T-cell (primary cell): ENCODE measurements around the gene SCLT1. TPM values are rescaled to one million over a fixed set of nuclear protein-coding genes. Genes with fewer than 3 reads are reported as not detected.

Experiments
- ATAC-seq, 4 experiments: fragments of 200-7000 bp in 3 of 4; fragments of 150-1000 bp in 1 of 4; cut with Tn5 transposase; replicated peaks in 1 of 4; 1 replicate in 3 of 4; 2 replicates in 1 of 4; pipeline ENCODE4 v1.10.0; 2021; ENCODE audit warnings: moderate library complexity in 3 of 4, mild to moderate bottlenecking in 2 of 4, moderate number of reproducible peaks in 1 of 4
- CTCF ChIA-PET, 2 donors: fragments of 300-600 bp; sonication (Branson Sonifier 250); formaldehyde crosslinking; loops; one replicate each; lab custom pipeline; 2022; ENCODE audit warnings: antibody characterized with exemption in 2 of 2; lab: Charles Lee
- POLR2A ChIA-PET, 2 donors: fragments of 300-600 bp; sonication (Branson Sonifier 250); formaldehyde crosslinking; loops; one replicate each; lab custom pipeline; 2022; ENCODE audit warnings: antibody characterized with exemption in 2 of 2; lab: Charles Lee
- DNase-seq, 35 experiments: peaks; one replicate each; pipeline versions ENCODE4 v3.0.0 to v3.0.0-alpha.2; 2013 to 2023
- H3K27ac ChIP-seq: one replicate; pipeline ENCODE4 v1.5.1; 2013; ENCODE audit warnings: low read length
- H3K27me3 ChIP-seq, 2 experiments: replicated peaks in 1 of 2; 1 replicate in 1 of 2; 2 replicates in 1 of 2; pipeline versions ENCODE4 v1.6.1 to v1.7.0; 2013; ENCODE audit warnings: low read length in 1 of 2, mixed read lengths in 1 of 2; ENCODE audit not compliant: control insufficient read depth in 2 of 2, insufficient read depth in 2 of 2; ENCODE audit errors: extremely low read depth in 1 of 2
- H3K36me3 ChIP-seq, 2 donors: 1 replicate in 1 of 2; 2 replicates in 1 of 2; pipeline versions ENCODE4 v1.6.1 to v1.7.0; 2013; ENCODE audit warnings: low read length in 1 of 2; ENCODE audit not compliant: control insufficient read depth in 2 of 2, insufficient read depth in 1 of 2; ENCODE audit errors: extremely low read depth in 1 of 2
- H3K4me1 ChIP-seq, 2 experiments: 1 replicate in 1 of 2; 2 replicates in 1 of 2; pipeline versions ENCODE4 v1.6.1 to v1.7.0; 2013; ENCODE audit warnings: low read length in 2 of 2, mixed read lengths in 1 of 2; ENCODE audit not compliant: insufficient read depth in 2 of 2, control insufficient read depth in 1 of 2; ENCODE audit errors: extremely low read depth in 1 of 2
- H3K4me3 ChIP-seq, 2 donors: 1 replicate in 1 of 2; 2 replicates in 1 of 2; pipeline versions ENCODE4 v1.5.1 to v1.7.0; 2013; ENCODE audit warnings: mild to moderate bottlenecking in 2 of 2, low read length in 1 of 2, moderate library complexity in 1 of 2; ENCODE audit not compliant: control insufficient read depth in 1 of 2; ENCODE audit errors: extremely low read depth in 1 of 2
- H3K9me3 ChIP-seq: 2 replicates; pipeline ENCODE4 v1.7.0; 2013
- H3K27ac Mint-ChIP-seq, 2 donors: one replicate each; pipeline ENCODE4 v1.8.0; 2020 to 2021; ENCODE audit warnings: mild to moderate bottlenecking in 2 of 2, mixed read lengths in 2 of 2
- H3K27me3 Mint-ChIP-seq, 2 donors: one replicate each; pipeline ENCODE4 v1.8.0; 2021 to 2022; ENCODE audit warnings: mixed read lengths in 2 of 2
- H3K36me3 Mint-ChIP-seq: one replicate; pipeline ENCODE4 v1.8.0; 2021; ENCODE audit warnings: mixed read lengths
- H3K4me1 Mint-ChIP-seq, 3 donors: one replicate each; pipeline ENCODE4 v1.8.0; 2020 to 2022; ENCODE audit warnings: mixed read lengths in 3 of 3, mild to moderate bottlenecking in 1 of 3
- H3K4me3 Mint-ChIP-seq, 3 donors: one replicate each; pipeline ENCODE4 v1.8.0; 2020 to 2022; ENCODE audit warnings: mild to moderate bottlenecking in 3 of 3, mixed read lengths in 3 of 3, moderate library complexity in 3 of 3
- H3K9me3 Mint-ChIP-seq, 3 donors: one replicate each; pipeline ENCODE4 v1.8.0; 2020 to 2022; ENCODE audit warnings: mixed read lengths in 3 of 3
- WGBS: methylation state at CpG from one replicate; pipeline ENCODE4 v1.1.5; 2013; ENCODE audit warnings: missing lambda C conversion rate; ENCODE audit not compliant: insufficient coverage; 5-methylcytosine and 5-hydroxymethylcytosine counted together
- total RNA-seq, 35 experiments: library from RNA in 6 of 35; stranded (reverse) in 6 of 35; fragments of 120-200 nt in 1 of 35; gene quantifications; one replicate each; pipeline versions ENCODE4 v1.2.1 to v1.2.4 and lab custom pipeline; 2013 to 2026

Gene SCLT1
- total RNA-seq, 5 donors from 2014 or later (not counting 1 experiment from before 2014, with no cell fraction given): 16.2 to 25.8 (median 20.2) TPM

DNA sequence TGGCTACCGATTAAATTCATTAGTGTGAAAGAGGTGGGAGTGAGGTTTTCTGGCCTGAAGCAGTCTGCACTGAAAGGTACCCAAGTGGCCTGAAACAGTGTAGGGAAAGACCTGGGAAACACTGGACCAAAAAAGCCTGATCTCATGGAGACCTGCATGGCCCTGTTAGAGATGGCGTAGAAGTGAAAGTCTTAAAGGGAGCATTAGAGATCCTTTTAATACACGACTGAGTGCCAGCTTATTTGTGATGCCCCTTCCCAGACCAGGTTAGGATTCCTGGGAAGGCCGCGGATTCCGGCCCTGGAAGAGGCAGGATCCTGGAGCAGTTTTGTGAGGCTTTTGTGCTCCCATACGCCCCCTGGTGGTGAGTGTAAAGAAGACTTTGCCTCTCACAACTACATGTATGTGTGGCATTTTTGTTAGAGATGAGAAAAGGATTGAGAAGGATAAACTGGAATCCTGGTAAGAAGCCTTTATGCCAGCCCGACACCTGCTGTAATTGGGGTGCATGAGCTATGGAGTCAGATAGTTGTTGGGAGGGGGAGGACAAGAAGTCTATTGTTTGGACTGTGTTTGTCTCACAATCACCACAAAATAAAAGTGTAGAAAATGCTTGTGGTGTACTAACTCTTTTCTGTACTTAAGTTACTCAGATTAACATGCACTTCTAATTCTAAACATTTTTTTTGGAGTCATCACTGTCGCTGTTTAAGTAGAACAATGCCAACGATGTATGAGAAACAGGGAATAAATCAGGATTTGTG is 229.8 kb downstream of the SCLT1 start:
- Mint-ChIP-seq H3K4me3 (no peak overlapping the region), H3K9me3 (no peaks in the 10 kb centered on the region), H3K27me3 (no peaks in the 10 kb centered on the region), H3K27ac (peak overlapping the region in 1 of 2 donors; percentile 36), H3K36me3 (peaks cover 51% of the 10 kb centered on the region), H3K4me1 (peaks cover 38 to 56% (median 39%) of the 10 kb centered on the region in 3 donors)
- ChIA-PET POLR2A (no interaction called here), CTCF (interaction anchor here (0.5 to 2.4 kb wide), 12 partner anchors 9 to 673 kb away, joined by 3 to 20 read pairs (median 4); no protein-coding TSS in a partner anchor)
- peaks cover 8 to 62% of the 10 kb centered on the region in 2 donors for H3K36me3 ChIP-seq
- ATAC-seq (peak in 2 of 4 experiments; percentile 30 to 35), DNase-seq (peak in 34 of 35 experiments; percentile 20 to 83 (median 53))
- H3K27me3 ChIP-seq: no peaks in the 10 kb centered on the region
- no peak overlapping the region for H3K4me3 ChIP-seq
- no peaks in the 10 kb centered on the region for H3K9me3 ChIP-seq
- peaks cover 9 to 28% of the 10 kb centered on the region in 2 experiments for H3K4me1 ChIP-seq
- WGBS: 100% methylated on average over 1 of the region's 10 CpGs
- H3K27ac ChIP-seq: peak overlapping the region; percentile 51

DNA sequence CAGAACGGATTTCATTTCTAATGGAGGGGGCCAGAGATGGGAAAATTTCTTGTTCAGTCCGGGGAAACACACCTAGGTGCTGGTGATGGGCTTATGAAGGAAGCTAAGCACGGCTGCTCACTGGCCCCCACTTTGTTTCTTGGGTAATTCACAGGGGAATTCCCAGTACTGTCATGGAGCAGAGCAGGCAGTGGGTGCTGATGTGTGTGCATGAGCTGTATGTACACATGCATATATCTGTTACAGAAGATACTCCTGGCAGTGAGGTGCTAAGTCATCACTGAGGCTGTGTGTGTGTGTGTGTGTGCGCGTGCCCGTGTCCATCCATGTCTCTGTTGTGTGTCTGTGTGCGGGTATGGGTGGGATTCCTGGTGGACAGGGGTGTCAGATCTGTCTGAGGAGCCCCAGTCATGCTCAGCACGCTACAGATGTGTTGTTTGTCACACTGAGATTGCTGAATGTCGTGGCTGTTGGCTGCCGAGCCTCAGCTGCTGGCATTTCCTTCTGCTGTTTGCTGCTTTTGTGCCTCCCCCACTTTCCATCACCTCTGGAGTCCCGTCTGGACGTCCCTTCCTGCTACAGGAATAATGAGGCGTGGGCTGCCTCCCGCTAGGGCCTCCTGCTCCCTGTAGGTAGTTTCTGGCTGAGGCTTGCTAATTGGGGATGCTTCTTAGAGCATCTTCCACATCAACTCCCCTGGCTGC is 230.6 kb downstream of the SCLT1 start:
- Histone ChIP-seq H3K4me3 (no peak overlapping the region), H3K27me3 (no peaks in the 10 kb centered on the region), H3K36me3 (peaks cover 10 to 62% of the 10 kb centered on the region in 2 donors), H3K4me1 (peaks cover 9 to 28% of the 10 kb centered on the region in 2 experiments), H3K9me3 (no peaks in the 10 kb centered on the region), H3K27ac (peak overlapping the region; percentile 51)
- H3K9me3 Mint-ChIP-seq: no peaks in the 10 kb centered on the region
- peaks cover 38 to 56% (median 39%) of the 10 kb centered on the region in 3 donors for H3K4me1 Mint-ChIP-seq
- no peak overlapping the region for H3K4me3 Mint-ChIP-seq
- DNase-seq (peak in 23 of 35 experiments; percentile 10 to 73 (median 26)), ATAC-seq (peak; percentile 39 to 85 (median 50))
- ChIA-PET POLR2A (interaction anchor here (0.5 to 0.6 kb wide), 2 partner anchors 41 to 78 kb away, joined by 3 read pairs; no protein-coding TSS in a partner anchor), CTCF (interaction anchor here (0.5 to 2.4 kb wide), 23 partner anchors 12 to 671 kb away, joined by 3 to 20 read pairs (median 3); no protein-coding TSS in a partner anchor)
- H3K27ac Mint-ChIP-seq: peak overlapping the region; percentile 36 to 74
- no peaks in the 10 kb centered on the region for H3K27me3 Mint-ChIP-seq
- WGBS: 48% methylated on average over 8 of the region's 14 CpGs
- peaks cover 55% of the 10 kb centered on the region for H3K36me3 Mint-ChIP-seq

DNA sequence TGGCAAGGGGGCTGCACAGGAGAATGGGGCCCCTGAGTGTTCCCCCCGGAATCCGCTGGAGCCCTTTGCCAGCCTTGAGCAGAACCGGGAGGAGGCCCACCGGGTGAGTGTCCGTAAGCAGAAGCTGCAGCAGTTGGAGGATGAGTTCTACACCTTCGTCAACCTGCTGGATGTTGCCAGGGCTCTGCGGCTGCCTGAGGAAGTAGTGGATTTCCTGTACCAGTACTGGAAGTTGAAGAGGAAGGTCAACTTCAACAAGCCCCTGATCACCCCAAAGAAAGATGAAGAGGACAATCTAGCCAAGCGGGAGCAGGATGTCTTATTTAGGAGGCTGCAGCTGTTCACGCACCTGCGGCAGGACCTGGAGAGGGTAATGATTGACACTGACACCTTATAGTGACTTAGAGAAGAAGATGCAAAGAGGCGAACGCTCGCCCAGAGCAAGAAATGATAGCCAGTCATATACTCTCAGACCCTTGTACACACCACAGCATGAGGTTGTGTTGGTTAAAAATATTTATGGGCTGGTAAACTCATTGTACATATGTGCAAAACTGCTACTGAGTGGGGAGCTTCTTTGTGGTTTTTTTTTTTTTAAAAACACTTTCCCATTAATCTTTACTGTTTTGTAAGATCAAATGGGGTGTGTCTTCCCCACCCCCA is 231.4 kb downstream of the SCLT1 start:
- peak; percentile 32 to 41 (median 34) for ATAC-seq
- Histone ChIP-seq H3K27me3 (no peaks in the 10 kb centered on the region), H3K36me3 (peaks cover 17 to 62% of the 10 kb centered on the region in 2 donors), H3K4me3 (no peak overlapping the region), H3K27ac (peak overlapping the region; percentile 51), H3K4me1 (peaks cover 9 to 28% of the 10 kb centered on the region in 2 experiments), H3K9me3 (no peaks in the 10 kb centered on the region)
- H3K4me1 Mint-ChIP-seq: peaks cover 38 to 56% (median 39%) of the 10 kb centered on the region in 3 donors
- WGBS: 35% methylated on average over 5 of the region's 13 CpGs
- H3K4me3 Mint-ChIP-seq: peak overlapping the region in 1 of 3 donors; percentile 44
- no peaks in the 10 kb centered on the region for H3K9me3 Mint-ChIP-seq
- no peaks in the 10 kb centered on the region for H3K27me3 Mint-ChIP-seq
- peak overlapping the region; percentile 74 to 78 for H3K27ac Mint-ChIP-seq
- CTCF ChIA-PET: interaction anchor here (0.5 to 2.4 kb wide), 18 partner anchors 14 to 671 kb away, joined by 3 to 20 read pairs (median 4); partner anchors contain the start of gene JADE1 (in 1 of the 2)
- POLR2A ChIA-PET: interaction anchor here in 1 of 2 donors (0.6 kb wide), 1 partner anchor 40 kb away, joined by 3 read pairs; no protein-coding TSS in a partner anchor
- DNase-seq: peak in 4 of 35 experiments; percentile 14 to 27 (median 20)
- peaks cover 60% of the 10 kb centered on the region for H3K36me3 Mint-ChIP-seq

DNA sequence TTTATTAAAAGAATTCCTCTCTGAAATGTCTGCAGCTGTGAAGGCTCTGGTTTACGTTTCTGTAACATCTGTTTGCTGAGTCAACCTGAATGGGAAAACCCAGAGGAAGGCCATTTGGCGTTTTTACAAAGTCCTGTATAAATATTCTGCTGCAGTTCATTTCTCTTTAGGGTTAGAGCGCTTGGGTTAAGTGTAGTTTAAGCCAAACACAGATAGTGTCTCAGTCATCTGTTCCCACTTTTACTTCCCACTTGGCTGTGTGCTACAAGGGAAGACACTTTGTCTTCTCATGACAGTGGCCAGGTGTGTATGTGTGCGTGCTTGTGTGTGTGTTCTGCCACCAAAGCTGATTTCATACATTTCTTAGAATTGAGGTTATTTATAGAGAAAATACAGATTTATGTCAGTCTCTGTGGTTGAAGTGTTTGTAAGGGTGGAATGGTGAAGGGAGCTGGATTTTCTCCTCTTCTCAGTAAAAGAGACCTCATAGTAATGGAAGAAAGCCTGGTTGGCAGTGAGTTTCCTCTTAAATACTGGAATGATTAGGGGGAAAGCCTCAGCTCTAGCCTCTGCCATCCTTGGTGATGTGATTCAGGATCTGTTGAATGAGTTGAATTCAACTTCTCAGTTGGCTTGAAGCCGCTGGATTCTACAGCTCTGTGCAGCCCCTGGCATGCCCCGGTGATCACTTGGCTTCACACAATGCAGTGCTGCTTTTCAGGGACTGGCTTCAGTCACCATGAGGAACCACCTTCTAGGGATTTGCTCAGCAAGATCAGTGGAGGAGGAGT is 233.3 kb downstream of the SCLT1 start:
- POLR2A ChIA-PET: interaction anchor here in 1 of 2 donors (0.6 kb wide), 1 partner anchor 83 kb away, joined by 3 read pairs; no protein-coding TSS in a partner anchor
- H3K4me1 ChIP-seq: peaks cover 9 to 32% of the 10 kb centered on the region in 2 experiments
- H3K9me3 ChIP-seq: no peaks in the 10 kb centered on the region
- H3K9me3 Mint-ChIP-seq: no peaks in the 10 kb centered on the region
- CTCF ChIA-PET: no interaction called here
- peak overlapping the region in 1 of 2 donors; percentile 52 for H3K27ac Mint-ChIP-seq
- peaks cover 38 to 47% (median 42%) of the 10 kb centered on the region in 3 donors for H3K4me1 Mint-ChIP-seq
- H3K27me3 ChIP-seq: no peaks in the 10 kb centered on the region
- DNase-seq (no peak), ATAC-seq (no peak)
- H3K36me3 Mint-ChIP-seq: peaks cover 56% of the 10 kb centered on the region
- no peak overlapping the region for H3K4me3 ChIP-seq
- H3K27me3 Mint-ChIP-seq: no peaks in the 10 kb centered on the region
- no peak overlapping the region for H3K27ac ChIP-seq
- peaks cover 23 to 81% of the 10 kb centered on the region in 2 donors for H3K36me3 ChIP-seq
- WGBS: 81% methylated on average over 4 of the region's 6 CpGs
- no peak overlapping the region for H3K4me3 Mint-ChIP-seq

DNA sequence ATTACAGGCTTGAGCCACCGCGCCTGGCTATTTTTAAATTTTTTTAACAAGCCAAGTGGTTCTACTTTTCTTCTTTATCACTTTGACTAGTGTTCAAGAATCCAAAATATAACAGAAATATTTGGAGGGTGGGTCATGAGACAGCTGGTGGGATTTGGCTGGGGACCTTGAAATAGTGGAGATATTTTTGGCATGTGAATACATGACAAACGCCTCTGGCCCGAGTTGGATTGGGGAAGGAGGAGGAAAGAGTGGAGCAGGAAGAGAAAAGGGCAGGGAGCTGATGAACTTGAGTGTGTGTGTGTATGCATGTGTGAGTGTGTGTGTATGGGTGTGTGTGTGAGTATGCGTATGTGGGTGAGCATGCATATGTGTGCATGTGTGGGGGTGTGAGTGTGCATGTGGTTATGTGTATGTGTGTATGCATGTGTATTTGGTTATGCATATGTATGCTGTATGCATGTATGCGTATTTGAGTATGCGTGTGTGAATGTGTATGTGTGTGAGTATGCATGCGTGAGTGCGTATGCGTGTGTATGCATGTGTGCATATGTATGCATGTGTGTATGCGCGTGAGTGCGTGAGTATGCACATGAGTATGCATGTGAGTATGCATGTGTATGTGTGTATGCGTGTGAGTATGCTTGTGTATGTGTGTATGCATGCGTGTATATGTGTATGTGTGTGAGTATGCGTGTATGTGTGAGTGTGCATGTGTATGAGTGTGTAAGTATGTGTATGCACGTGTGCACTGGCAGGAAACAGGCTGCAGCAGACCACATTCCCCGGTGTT is 234.3 kb downstream of the SCLT1 start:
- ChIA-PET CTCF (no interaction called here), POLR2A (interaction anchor here in 1 of 2 donors (0.6 kb wide), 1 partner anchor 9 kb away, joined by 6 read pairs; no protein-coding TSS in a partner anchor)
- Mint-ChIP-seq H3K9me3 (no peaks in the 10 kb centered on the region), H3K27me3 (no peaks in the 10 kb centered on the region), H3K36me3 (peaks cover 54% of the 10 kb centered on the region), H3K4me1 (peaks cover 46 to 57% (median 52%) of the 10 kb centered on the region in 3 donors), H3K4me3 (no peak overlapping the region), H3K27ac (peak overlapping the region; percentile 3 to 17)
- WGBS: 91% methylated on average over 15 of the region's 18 CpGs
- Histone ChIP-seq H3K4me1 (peaks cover 18 to 40% of the 10 kb centered on the region in 2 experiments), H3K4me3 (no peak overlapping the region), H3K9me3 (no peaks in the 10 kb centered on the region), H3K27ac (no peak overlapping the region), H3K36me3 (peaks cover 23 to 77% of the 10 kb centered on the region in 2 donors), H3K27me3 (no peaks in the 10 kb centered on the region)
- ATAC-seq (no peak), DNase-seq (no peak)
